ENCODE data around the gene NCOA4.

DNA sequence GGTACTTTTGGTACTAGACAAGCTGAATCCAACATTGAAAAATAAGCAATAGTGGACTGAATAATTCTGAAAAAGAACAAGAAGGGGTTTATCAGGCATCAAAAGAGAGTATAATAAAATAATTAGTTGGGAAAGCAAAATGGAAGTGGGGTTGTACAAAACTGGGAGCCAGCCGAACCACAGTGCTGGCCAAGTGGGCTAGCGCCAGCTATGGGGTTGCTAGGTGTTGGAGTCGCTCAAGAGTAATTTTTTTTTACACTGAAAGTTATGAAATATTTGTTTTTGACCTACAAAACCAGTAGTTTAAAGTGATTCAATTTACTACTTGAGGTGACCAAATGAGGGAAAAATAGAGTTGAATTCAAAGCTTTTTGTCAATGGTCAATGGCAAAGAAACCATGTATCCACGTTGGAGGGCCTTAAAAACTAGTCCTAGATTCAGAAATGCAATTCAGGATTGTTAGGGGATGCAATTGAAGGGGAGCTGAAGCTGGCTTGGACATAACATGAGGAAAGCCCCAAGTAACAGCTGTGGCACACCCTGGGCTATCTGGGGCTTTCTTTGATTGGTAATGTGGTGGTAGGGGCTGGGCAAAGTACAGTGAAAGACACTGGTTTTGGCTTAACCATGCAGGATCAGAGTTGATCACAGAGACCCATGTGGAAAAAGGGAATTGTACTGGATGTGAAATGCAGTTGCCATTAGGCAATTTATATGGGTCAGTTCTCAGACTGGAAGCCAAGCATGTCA lies 43.9 kb upstream of the NCOA4 start:
- TF ChIP-seq, protein P1, sequence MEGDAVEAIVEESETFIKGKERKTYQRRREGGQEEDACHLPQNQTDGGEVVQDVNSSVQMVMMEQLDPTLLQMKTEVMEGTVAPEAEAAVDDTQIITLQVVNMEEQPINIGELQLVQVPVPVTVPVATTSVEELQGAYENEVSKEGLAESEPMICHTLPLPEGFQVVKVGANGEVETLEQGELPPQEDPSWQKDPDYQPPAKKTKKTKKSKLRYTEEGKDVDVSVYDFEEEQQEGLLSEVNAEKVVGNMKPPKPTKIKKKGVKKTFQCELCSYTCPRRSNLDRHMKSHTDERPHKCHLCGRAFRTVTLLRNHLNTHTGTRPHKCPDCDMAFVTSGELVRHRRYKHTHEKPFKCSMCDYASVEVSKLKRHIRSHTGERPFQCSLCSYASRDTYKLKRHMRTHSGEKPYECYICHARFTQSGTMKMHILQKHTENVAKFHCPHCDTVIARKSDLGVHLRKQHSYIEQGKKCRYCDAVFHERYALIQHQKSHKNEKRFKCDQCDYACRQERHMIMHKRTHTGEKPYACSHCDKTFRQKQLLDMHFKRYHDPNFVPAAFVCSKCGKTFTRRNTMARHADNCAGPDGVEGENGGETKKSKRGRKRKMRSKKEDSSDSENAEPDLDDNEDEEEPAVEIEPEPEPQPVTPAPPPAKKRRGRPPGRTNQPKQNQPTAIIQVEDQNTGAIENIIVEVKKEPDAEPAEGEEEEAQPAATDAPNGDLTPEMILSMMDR (IDR thresholded peaks at IDR 0.05; ENCODE audit: insufficient read depth, low read length): no peak
- TF ChIP-seq, protein P2, sequence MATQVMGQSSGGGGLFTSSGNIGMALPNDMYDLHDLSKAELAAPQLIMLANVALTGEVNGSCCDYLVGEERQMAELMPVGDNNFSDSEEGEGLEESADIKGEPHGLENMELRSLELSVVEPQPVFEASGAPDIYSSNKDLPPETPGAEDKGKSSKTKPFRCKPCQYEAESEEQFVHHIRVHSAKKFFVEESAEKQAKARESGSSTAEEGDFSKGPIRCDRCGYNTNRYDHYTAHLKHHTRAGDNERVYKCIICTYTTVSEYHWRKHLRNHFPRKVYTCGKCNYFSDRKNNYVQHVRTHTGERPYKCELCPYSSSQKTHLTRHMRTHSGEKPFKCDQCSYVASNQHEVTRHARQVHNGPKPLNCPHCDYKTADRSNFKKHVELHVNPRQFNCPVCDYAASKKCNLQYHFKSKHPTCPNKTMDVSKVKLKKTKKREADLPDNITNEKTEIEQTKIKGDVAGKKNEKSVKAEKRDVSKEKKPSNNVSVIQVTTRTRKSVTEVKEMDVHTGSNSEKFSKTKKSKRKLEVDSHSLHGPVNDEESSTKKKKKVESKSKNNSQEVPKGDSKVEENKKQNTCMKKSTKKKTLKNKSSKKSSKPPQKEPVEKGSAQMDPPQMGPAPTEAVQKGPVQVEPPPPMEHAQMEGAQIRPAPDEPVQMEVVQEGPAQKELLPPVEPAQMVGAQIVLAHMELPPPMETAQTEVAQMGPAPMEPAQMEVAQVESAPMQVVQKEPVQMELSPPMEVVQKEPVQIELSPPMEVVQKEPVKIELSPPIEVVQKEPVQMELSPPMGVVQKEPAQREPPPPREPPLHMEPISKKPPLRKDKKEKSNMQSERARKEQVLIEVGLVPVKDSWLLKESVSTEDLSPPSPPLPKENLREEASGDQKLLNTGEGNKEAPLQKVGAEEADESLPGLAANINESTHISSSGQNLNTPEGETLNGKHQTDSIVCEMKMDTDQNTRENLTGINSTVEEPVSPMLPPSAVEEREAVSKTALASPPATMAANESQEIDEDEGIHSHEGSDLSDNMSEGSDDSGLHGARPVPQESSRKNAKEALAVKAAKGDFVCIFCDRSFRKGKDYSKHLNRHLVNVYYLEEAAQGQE (IDR thresholded peaks at IDR 0.05; ENCODE audit: insufficient replicate concordance, low read depth): no peak

Data from HL-60 (cell line).